T-helper 17 cell (primary cell): ENCODE measurements around the gene RPS6KC1. TPM values are rescaled to one million over a fixed set of nuclear protein-coding genes. Genes with fewer than 3 reads are reported as not detected.
"Not testable (repeated sequence)": the region's sequence is repeated elsewhere in the genome, so short reads cannot be mapped to it uniquely, and the experiment has no call there.

Source experiments
- ATAC-seq: fragments of 150-1000 bp; cut with Tn5 transposase; 2 replicates; pipeline ENCODE4 v1.10.0; 2021; ENCODE audit warnings: mild to moderate bottlenecking, moderate library complexity
- DNase-seq, 3 donors: peaks; one replicate each; pipeline versions ENCODE4 v3.0.0 to v3.0.0-alpha.2; 2020 to 2021
- H3K9me3 ChIP-seq: one replicate; pipeline ENCODE4 v1.7.0; 2013; ENCODE audit warnings: low read length, mild to moderate bottlenecking; ENCODE audit not compliant: control insufficient read depth, poor library complexity, severe bottlenecking
- H3K27ac Mint-ChIP-seq: one replicate; pipeline ENCODE4 v1.8.0; 2022; ENCODE audit warnings: mild to moderate bottlenecking, moderate library complexity, mixed read lengths
- H3K27me3 Mint-ChIP-seq: one replicate; pipeline ENCODE4 v1.8.0; 2022; ENCODE audit warnings: mixed read lengths
- H3K36me3 Mint-ChIP-seq: one replicate; pipeline ENCODE4 v1.8.0; 2022; ENCODE audit warnings: low read depth, mixed read lengths
- H3K4me1 Mint-ChIP-seq: one replicate; pipeline ENCODE4 v1.8.0; 2022; ENCODE audit warnings: mild to moderate bottlenecking, mixed read lengths
- H3K4me3 Mint-ChIP-seq: one replicate; pipeline ENCODE4 v1.8.0; 2022; ENCODE audit warnings: mild to moderate bottlenecking, moderate library complexity, mixed read lengths
- total RNA-seq, 4 donors: library from RNA in 2 of 4; stranded (reverse) in 2 of 4; gene quantifications; one replicate each; pipeline ENCODE4 v1.2.3 and lab custom pipeline; 2022 to 2026

Gene RPS6KC1
- total RNA-seq, 2 donors from 2014 or later = 8.9 to 9.4 TPM

DNA sequence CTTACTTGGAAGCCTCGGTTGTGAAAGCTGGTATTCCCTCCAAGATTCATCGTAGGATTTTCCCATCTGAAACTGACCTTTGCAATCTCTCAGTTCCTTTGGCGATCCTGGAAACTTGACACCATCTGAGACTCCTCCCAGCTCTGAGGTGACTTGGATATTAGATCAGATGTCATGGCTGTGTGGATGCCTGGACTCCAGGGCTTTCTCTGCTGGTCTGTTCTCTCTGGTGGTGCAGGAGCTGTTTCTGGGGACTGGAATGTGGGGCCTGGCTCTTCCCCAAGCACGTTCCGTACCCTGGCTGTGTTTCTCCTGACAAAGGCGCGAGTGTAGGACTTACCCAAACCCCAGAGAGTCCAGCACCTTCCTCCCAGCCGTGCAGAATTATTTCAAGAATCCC lies 252.2 kb downstream of the RPS6KC1 start:
- no peak for DNase-seq
- Mint-ChIP-seq H3K36me3 (no peaks in the 10 kb centered on the region), H3K27me3 (no peaks in the 10 kb centered on the region), H3K4me3 (no peak overlapping the region), H3K4me1 (no peaks in the 10 kb centered on the region), H3K27ac (no peak overlapping the region)
- ATAC-seq = no peak
- H3K9me3 ChIP-seq = no peaks in the 10 kb centered on the region

DNA sequence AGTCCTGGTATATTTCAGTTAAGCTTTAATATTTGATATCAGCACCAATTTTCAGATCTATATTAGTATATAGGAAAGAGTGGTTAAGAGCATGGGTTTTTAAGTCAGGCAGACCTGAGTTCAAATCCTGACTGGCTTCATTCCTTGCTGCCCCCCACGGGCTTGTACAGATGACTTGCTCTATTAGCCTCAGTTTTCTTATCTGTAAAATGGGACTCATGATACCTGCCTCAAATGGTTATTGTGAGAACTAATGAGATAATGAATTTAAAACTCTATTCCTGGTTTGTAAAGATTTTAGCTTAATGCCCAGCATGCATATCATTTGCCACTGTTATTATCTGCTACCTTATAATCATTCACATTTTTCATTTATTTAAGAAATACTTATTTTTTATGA lies 264.5 kb downstream of the RPS6KC1 start:
- H3K4me1 Mint-ChIP-seq = no peaks in the 10 kb centered on the region
- H3K9me3 ChIP-seq = no peaks in the 10 kb centered on the region
- peaks cover 2% of the 10 kb centered on the region for H3K36me3 Mint-ChIP-seq
- DNase-seq (no peak), ATAC-seq (no peak)
- no peak overlapping the region for H3K4me3 Mint-ChIP-seq
- H3K27me3 Mint-ChIP-seq = peaks cover 9% of the 10 kb centered on the region
- no peak overlapping the region for H3K27ac Mint-ChIP-seq

DNA sequence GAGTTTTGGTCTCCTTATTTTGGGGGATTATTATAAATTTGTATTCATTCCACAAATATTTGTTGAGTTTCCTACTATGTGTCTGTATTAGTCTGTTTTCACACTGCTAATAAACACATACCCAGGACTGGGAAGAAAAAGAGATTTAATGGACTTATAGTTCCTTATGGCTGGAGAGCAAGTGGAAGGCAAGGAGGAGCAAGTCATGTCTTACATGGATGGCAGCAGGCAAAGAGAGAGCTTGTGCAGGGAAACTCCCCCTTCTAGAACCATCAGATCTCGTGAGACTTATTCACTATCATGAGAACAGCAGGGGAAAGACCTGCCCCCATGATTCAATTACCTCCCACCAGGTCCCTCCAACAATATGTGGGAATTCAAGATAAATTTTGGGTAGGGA lies 267.4 kb downstream of the RPS6KC1 start:
- not testable (repeated sequence) for H3K27ac Mint-ChIP-seq, ATAC-seq, H3K36me3 Mint-ChIP-seq, DNase-seq, H3K27me3 Mint-ChIP-seq, H3K4me1 Mint-ChIP-seq, H3K4me3 Mint-ChIP-seq, H3K9me3 ChIP-seq

GRCh38 chr1:213320191-213320870 lies 269.3 kb downstream of the RPS6KC1 start:
- no peaks in the 10 kb centered on the region for H3K36me3 Mint-ChIP-seq
- ATAC-seq = no peak
- no peaks in the 10 kb centered on the region for H3K4me1 Mint-ChIP-seq
- no peaks in the 10 kb centered on the region for H3K27me3 Mint-ChIP-seq
- H3K9me3 ChIP-seq = no peaks in the 10 kb centered on the region
- H3K4me3 Mint-ChIP-seq = no peak overlapping the region
- DNase-seq = no peak
- H3K27ac Mint-ChIP-seq = no peak overlapping the region

Other genes starting within 250 kb of the RPS6KC1 start
- not detected for gene SPATA45, start 203.6 kb upstream of the RPS6KC1 start, total RNA-seq
- 10 to 100 TPM; 10.7 to 11.2 TPM for gene FLVCR1, start 193.0 kb upstream of the RPS6KC1 start, total RNA-seq
- under 1 TPM; 0.07 to 0.55 TPM for gene VASH2, start 100.7 kb upstream of the RPS6KC1 start, total RNA-seq
- gene ANGEL2, start 35.4 kb upstream of the RPS6KC1 start, total RNA-seq = 10 to 100 TPM; 47.3 to 55.3 TPM